H54 (cell line): ENCODE measurements around the gene PTGER2.

ENCODE experiments used
- DNase-seq: peaks from one replicate; pipeline ENCODE4 v3.0.0; 2011; ENCODE audit warnings: low spot score, mixed read lengths; ENCODE audit not compliant: insufficient read length
- FAIRE-seq: peaks from 3 replicates; lab custom pipeline; 2011; peaks lifted over from hg19 to GRCh38; lab: Jason Lieb, UNC
- POLR2A ChIP-seq: IDR thresholded peaks from 2 replicates; pipeline ENCODE4 v1.6.1; 2011; ENCODE audit warnings: low read depth, mild to moderate bottlenecking, low read length

Gene PTGER2

DNA sequence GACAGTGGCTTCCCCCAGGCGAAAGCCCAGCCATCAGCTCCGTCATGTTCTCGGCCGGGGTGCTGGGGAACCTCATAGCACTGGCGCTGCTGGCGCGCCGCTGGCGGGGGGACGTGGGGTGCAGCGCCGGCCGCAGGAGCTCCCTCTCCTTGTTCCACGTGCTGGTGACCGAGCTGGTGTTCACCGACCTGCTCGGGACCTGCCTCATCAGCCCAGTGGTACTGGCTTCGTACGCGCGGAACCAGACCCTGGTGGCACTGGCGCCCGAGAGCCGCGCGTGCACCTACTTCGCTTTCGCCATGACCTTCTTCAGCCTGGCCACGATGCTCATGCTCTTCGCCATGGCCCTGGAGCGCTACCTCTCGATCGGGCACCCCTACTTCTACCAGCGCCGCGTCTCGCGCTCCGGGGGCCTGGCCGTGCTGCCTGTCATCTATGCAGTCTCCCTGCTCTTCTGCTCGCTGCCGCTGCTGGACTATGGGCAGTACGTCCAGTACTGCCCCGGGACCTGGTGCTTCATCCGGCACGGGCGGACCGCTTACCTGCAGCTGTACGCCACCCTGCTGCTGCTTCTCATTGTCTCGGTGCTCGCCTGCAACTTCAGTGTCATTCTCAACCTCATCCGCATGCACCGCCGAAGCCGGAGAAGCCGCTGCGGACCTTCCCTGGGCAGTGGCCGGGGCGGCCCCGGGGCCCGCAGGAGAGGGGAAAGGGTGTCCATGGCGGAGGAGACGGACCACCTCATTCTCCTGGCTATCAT is 663 bp downstream of the PTGER2 start:
- TF ChIP-seq POLR2A, result no peak
- no peak for DNase-seq
- FAIRE-seq, result no peak

DNA sequence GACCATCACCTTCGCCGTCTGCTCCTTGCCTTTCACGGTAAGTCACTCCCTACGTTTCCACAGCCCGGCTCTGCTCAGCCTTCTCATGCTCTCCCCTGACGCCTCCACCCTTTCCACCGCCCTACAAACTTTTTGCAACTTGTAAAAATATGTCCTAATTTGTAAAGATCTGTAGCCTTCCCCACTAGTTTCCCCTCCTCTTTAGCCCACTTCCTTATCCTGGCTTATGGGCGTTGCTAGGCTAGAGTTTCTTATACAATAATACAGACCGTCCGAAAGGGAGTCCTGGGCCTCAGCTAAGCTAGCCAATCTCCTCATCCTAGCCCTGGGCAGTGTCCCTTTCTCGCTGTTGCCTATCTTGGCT is 1.2 kb downstream of the PTGER2 start:
- FAIRE-seq, result no peak

DNA sequence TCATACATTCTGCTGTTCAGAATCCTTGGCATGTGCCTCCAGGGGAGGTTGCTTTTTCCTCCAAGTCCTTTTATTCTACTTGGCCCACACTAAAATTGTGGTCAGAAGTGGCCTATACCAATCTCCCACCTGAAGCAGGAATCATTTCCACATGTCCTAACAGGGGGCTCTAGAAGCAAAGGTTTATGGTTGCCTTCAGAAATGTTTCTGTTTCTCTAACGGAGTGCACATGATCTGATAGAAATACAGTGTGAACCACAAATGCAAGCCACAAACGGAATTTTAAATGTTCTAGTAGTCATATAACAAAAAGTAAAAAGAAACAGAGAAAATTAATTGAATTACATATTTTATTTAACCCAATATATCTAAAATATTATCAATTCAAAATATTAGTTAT is 4.0 kb downstream of the PTGER2 start:
- TF ChIP-seq POLR2A, result no peak
- FAIRE-seq (no peak), DNase-seq (no peak)

More for the DNA sequence above, 1.2 kb downstream of the PTGER2 start:
- no peak for DNase-seq
- no peak for TF ChIP-seq POLR2A

DNA sequence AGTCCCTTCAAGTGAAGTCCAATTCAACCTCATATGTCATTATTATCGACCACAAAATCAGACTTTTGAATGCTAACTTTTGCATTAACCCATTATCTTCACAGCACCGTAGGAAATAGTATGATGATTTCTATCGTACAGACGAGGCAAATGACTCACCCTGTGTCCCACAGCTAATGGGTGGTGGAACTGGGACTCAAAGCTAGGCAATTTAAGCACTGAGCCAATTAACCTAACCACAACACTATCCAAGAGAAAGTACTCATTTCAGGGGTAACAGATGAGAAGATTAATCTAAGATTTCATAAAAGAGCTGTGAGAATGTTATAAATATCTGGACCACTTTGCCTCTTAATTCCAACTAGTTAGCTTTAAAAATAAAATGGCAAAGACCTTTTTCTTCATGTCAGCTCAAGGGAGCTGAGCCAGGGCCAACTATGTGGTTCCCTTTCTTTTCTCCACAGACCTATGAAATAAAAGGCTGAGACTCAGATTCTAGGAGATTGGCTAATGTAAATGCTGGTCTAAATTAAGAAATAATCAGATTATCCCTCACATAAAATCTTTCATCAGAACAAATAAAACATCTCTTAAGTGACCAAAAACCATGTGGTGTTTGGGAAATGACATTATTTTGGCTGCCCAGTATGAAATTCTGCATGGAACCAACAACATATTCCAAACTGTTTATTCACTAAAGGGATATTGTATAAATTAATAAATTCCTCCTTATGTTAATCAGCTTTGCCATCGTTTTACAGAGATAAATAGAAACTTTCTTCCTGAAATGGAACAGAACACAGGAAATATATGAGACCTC is 4.9 kb downstream of the PTGER2 start:
- no peak for FAIRE-seq
- TF ChIP-seq POLR2A, result no peak
- DNase-seq, result no peak

DNA sequence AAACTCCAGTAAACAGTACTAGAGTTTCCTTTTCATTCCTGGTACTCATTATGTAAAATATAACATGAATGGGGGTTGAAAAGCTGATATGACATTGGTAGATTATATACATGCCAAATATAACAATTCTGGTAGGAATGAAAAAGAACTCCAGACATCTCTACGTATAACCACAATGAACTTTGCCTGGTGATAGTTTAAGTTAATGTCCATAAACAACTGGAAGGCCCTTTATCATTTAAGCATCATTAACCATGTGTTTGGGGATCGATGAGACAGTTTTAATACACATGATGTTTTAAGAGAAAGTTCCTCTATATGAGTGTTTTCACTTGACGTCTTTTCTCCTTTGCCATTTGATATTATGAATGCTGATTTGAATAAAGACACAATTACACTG is 5.8 kb downstream of the PTGER2 start:
- FAIRE-seq, result no peak
- no peak for DNase-seq
- no peak for TF ChIP-seq POLR2A

GRCh38 chr14:52325126-52325525 is 11.0 kb downstream of the PTGER2 start:
- DNase-seq, result no peak
- no peak for FAIRE-seq
- TF ChIP-seq POLR2A, result no peak

GRCh38 chr14:52325630-52326029 is 11.5 kb downstream of the PTGER2 start:
- DNase-seq, result no peak
- no peak for TF ChIP-seq POLR2A
- no peak for FAIRE-seq

DNA sequence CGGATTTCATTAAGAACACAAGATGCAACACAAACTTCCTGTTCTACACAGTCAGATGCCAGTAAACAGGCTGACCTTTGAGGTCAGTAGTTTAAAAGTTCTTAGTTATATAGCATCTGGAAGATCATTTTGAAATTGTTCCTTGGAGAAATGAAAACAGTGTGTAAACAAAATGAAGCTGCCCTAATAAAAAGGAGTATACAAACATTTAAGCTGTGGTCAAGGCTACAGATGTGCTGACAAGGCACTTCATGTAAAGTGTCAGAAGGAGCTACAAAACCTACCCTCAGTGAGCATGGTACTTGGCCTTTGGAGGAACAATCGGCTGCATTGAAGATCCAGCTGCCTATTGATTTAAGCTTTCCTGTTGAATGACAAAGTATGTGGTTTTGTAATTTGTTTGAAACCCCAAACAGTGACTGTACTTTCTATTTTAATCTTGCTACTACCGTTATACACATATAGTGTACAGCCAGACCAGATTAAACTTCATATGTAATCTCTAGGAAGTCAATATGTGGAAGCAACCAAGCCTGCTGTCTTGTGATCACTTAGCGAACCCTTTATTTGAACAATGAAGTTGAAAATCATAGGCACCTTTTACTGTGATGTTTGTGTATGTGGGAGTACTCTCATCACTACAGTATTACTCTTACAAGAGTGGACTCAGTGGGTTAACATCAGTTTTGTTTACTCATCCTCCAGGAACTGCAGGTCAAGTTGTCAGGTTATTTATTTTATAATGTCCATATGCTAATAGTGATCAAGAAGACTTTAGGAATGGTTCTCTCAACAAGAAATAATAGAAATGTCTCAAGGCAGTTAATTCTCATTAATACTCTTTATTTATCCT is 13.5 kb downstream of the PTGER2 start:
- no peak for TF ChIP-seq POLR2A
- peak; percentile 64 for FAIRE-seq
- no peak for DNase-seq

DNA sequence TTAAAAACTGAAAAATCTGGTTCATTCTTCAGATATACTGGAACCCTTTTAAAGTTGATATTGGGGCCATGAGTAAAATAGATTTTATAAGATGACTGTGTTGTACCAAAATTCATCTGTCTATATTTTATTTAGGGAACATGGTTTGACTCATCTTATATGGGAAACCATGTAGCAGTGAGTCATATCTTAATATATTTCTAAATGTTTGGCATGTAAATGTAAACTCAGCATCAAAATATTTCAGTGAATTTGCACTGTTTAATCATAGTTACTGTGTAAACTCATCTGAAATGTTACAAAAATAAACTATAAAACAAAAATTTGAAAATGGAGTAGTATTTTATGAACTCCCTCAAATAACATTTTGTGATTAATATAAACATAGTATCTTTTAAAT is 14.2 kb downstream of the PTGER2 start:
- no peak for TF ChIP-seq POLR2A
- DNase-seq, result no peak
- no peak for FAIRE-seq

GRCh38 chr14:52329678-52330369 is 15.7 kb downstream of the PTGER2 start:
- no peak for DNase-seq
- TF ChIP-seq POLR2A, result no peak
- FAIRE-seq, result no peak

DNA sequence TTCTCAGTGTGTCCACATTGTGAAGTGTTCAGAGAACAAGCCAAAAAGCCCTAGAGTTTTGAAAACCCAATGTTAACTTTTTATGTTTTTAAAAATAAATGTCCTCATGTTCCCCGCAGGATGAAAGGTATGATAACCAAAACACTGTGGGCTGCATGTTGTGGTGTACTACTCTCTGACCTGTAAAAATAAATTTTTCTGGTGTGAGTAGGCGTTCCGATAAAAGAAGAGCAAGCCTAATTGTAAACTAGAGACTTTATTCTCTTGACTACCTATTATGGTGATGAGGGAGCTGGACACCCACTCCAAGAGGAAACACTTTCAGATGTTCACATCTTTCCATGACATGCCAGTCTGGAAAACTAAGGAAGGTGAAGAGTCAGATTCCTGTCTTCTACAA is 18.2 kb downstream of the PTGER2 start:
- DNase-seq, result no peak
- no peak for FAIRE-seq
- TF ChIP-seq POLR2A, result no peak

DNA sequence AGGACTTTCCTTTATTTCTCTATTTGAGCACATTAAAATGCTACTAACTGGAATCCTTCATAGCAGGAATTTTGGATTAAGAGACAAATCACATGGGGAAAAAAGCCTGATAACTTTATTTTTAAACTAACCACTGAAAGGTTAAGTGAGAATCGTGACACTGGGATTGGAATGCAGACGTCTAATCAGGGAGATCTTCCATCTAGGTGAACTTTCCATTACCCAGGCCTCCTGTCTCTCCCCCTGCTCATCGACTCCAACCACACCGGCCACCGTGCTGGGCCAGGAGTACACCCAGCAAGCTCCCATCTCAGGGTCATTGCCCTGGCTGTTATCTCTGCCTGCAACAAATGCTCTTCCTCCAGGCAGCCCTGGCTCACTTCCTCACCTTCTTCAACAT is 19.0 kb downstream of the PTGER2 start:
- no peak for TF ChIP-seq POLR2A
- no peak for DNase-seq
- no peak for FAIRE-seq

GRCh38 chr14:52333823-52334657 is 19.9 kb downstream of the PTGER2 start:
- FAIRE-seq (no peak), DNase-seq (no peak)
- no peak for TF ChIP-seq POLR2A
